C4-2B (cell line): ENCODE results near the gene IL3.

Experiments used
- ZFX ChIP-seq: fragments of 450-650 bp; IDR thresholded peaks from 2 replicates; pipeline ENCODE4 v1.6.1; 2017
- TF ChIP-seq, protein P1 (sequence below): fragments of 450-650 bp; conservative IDR thresholded peaks from 2 replicates; pipeline ENCODE4 v1.5.1; 2017; ENCODE audit warnings: mild to moderate bottlenecking

DNA sequence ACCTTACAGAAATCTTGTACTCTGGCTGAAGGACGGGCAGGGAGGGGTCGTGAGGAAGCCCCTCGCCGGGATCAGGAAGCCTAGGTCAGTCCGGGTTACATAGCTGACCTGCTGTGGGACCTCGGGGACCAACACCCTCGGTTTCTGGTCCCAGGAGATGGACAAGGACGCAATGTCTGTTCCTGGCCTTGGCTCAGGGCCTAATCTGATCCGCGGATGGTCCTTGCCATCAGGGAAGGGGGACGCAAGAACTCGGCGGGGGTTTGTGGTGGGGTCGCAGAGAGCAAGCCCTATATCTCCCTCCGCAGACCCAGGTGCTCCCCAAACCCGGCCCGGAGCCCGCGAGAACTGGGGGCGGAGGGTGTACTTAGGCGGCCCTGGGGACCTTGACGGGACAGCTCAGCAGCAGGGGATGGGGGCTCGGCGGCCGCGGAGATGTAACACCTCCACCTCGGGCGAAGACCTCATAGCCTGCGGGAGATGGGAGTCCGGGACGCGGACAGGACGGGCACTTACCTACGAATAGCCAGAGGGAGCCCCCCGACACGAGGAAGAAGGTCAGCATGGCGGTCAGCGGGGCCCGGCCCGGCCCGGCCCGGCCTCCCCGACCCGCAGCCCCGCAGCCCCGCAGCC, 49.4 kb upstream of the IL3 start:
- TF ChIP-seq, protein P1, sequence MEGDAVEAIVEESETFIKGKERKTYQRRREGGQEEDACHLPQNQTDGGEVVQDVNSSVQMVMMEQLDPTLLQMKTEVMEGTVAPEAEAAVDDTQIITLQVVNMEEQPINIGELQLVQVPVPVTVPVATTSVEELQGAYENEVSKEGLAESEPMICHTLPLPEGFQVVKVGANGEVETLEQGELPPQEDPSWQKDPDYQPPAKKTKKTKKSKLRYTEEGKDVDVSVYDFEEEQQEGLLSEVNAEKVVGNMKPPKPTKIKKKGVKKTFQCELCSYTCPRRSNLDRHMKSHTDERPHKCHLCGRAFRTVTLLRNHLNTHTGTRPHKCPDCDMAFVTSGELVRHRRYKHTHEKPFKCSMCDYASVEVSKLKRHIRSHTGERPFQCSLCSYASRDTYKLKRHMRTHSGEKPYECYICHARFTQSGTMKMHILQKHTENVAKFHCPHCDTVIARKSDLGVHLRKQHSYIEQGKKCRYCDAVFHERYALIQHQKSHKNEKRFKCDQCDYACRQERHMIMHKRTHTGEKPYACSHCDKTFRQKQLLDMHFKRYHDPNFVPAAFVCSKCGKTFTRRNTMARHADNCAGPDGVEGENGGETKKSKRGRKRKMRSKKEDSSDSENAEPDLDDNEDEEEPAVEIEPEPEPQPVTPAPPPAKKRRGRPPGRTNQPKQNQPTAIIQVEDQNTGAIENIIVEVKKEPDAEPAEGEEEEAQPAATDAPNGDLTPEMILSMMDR = no peak
- TF ChIP-seq ZFX = no peak
